Muscle of back (tissue), 13 donors: ENCODE results near the gene COCH. TPM values are rescaled to one million over a fixed set of nuclear protein-coding genes. Genes with fewer than 3 reads are reported as not detected.

Experiments
- DNase-seq, 3 donors: peaks; one replicate each; pipeline versions ENCODE4 v3.0.0 to v3.0.0-alpha.2; 2013
- long read RNA-seq, 9 donors: transcript quantifications; one replicate each; lab custom pipeline, GENCODE V29; 2026
- polyA plus RNA-seq, 10 donors: library from polyadenylated mRNA; unstranded; fragments of 120-200 nt; gene quantifications; one replicate each; pipeline ENCODE4 v1.2.1, GENCODE V29; 2013; ENCODE audit not compliant: insufficient read length in 10 of 10

Gene COCH
- polyA plus RNA-seq = 1 to 10 TPM; 5.2 to 8.3 (median 7.1) TPM
- long read RNA-seq, donor 1, partial matches to known transcripts = 0 of 2 reads
- long read RNA-seq, donor 1, other reads (novel, unspliced or antisense) = 0 of 2 reads
- long read RNA-seq, donor 2, partial matches to known transcripts = 0 of 1 reads
- long read RNA-seq, donor 2, other reads (novel, unspliced or antisense) = 0 of 1 reads
- long read RNA-seq, donor 3 = 0 reads
- long read RNA-seq, donor 4, partial matches to known transcripts = 5 of 6 reads
- long read RNA-seq, donor 4, other reads (novel, unspliced or antisense) = 0 of 6 reads
- long read RNA-seq, donor 5, partial matches to known transcripts = 21 of 22 reads
- long read RNA-seq, donor 5, other reads (novel, unspliced or antisense) = 0 of 22 reads
- long read RNA-seq, donor 6, partial matches to known transcripts = 0 of 2 reads
- long read RNA-seq, donor 6, other reads (novel, unspliced or antisense) = 0 of 2 reads
- long read RNA-seq, donor 7 = 0 reads
- long read RNA-seq, donor 8, partial matches to known transcripts = 6 of 7 reads
- long read RNA-seq, donor 8, other reads (novel, unspliced or antisense) = 0 of 7 reads
- long read RNA-seq, donor 9 = 0 reads

GRCh38 chr14:30874120-30874998 is at the start of gene COCH:
COCH (plus strand) TSS chr14:30874559; CDS start chr14:30874939, 380 bp downstream.
- peak; percentile 14 to 74 (median 54) for DNase-seq

- no peak for DNase-seq
These were observed 48.3 kb upstream of the COCH start for GRCh38 chr14:30826070-30826469.

GRCh38 chr14:30829853-30830252 is 44.5 kb upstream of the COCH start:
- no peak for DNase-seq

DNA sequence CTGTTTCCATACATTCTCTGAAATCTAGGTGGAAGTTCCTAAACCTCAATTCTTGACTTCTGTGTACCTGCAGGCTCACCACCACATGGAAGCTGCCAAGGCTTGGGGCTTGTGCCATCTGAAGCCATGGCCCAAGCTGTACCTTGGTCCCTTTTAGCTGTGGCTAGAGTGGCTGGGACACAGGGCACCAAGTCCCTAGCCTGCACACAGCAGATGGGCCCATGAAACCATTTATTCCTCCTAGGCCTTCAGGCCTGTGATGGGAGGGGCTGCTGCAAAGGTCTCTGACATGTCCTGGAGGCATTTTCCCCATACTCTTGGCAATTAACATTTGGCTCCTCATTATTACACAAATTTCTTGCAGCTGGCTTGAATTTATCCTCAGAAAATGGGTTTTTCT is 40.0 kb upstream of the COCH start:
- no peak for DNase-seq

GRCh38 chr14:30838351-30838750 is 36.0 kb upstream of the COCH start:
- no peak for DNase-seq

GRCh38 chr14:30840086-30840779 is 34.1 kb upstream of the COCH start:
- DNase-seq = no peak

DNA sequence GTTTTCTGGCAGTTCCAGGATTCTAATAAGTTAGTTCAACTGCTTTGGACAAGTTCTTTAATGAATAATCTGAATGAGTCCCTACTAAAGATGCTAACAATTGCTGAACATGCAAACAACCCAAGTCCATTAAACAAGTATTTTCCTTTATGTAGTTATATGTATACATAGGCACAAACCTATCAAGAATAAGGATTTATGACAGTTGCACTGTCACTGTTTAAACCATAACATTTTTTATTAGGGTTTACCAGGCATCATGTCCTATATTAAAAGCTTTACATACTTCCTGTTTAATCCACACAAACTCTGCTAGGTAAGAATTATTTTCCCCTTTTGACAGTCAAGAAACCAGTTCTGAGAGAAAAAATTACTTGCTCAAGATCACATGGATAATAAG is 31.9 kb upstream of the COCH start:
- no peak for DNase-seq

- DNase-seq = no peak
These were observed 25.7 kb upstream of the COCH start for GRCh38 chr14:30848449-30849240.

GRCh38 chr14:30849354-30849753 is 25.0 kb upstream of the COCH start:
- no peak for DNase-seq

DNA sequence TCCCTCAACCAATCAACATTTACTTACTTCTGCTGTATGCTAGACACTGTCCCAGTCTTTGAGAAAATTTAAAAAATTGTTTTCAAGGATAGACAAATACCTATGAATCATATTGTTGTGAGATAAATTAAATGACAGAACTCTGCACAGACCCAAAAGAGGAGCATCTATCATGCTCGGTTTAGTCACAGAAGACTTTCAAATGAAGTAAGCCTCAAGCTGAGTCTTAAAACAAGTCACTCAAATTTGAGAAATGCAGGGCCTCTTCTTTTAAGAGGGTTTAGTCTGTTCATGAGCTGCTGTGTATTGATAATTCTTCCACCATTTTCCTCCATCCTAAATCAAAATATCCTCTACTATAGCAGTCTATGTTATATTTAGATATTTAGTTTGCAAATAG is 24.4 kb upstream of the COCH start:
- no peak for DNase-seq

- peak in 2 of 3 donors; percentile 14 to 61 for DNase-seq
These were observed 20.4 kb upstream of the COCH start for GRCh38 chr14:30853946-30854345.

DNA sequence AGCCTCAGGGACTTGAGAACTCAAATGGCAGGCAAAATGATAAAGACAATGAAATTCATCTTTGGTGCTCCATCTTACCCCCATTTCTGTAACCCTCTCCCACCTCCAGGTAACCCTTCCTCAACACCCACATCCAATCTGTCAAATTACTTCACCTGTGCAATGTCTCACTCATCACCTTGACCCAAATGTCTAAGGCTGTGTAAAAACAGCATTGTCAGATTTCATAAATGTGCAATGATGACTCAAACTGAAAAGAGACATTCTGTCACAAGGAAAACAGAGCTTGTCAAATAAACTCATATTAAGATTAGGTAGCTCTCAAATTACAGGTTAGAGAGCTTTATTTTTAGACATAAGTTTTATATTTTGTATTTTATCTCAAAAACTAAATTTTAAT is 19.9 kb upstream of the COCH start:
- DNase-seq = no peak

DNA sequence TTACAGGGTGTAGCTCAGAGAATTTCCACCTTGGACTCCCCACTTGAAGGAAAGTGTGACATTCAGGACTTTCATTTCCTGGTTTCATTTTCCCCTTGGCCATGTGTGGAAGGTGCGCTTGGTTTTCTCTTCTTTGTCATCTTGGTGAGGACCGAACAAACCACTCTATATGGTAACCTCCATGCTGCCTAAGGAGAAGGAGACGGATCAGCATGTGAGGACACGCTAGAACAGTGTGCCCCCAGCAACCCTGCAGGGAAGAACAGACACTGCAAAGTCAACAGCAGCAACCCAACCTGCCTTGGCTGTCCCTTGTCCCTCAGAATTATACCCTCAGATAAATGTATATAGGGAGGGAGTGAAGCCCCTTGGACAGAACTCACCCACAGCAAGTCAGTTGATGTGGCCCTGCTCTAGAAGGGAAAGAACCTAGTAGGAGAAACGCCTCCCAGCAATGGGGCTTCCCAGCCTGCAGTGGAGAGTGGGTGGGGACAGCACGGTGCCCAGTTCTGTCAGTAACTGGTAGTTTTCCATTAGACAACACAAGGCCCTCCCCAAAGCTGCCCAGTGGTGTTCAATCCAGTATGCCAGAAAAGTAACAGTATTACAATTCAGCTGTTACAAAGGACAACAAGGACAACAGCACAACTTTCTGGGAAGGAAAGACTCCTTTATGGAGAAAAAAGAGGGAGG is 18.9 kb upstream of the COCH start:
- no peak for DNase-seq

GRCh38 chr14:30861200-30861599 is 13.2 kb upstream of the COCH start:
- DNase-seq = no peak

DNA sequence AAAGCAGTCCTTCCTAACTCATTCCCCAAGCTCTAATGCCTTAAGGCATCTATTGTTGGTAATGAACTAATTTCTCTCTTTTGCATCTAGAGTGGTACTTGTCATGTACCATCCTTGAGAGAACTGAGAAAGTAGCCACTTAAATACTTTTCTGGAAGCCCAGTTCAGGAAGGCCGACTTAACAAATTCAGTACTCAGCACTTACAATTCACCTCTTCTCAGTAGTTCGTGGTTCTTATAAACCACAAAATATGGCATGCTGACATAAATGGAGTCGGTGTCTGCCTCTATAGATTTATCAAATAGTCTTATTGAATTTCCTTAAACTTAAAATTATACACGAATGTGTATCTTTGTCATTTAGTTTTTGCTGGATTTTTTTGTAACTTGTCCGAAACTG is 9.4 kb upstream of the COCH start:
- no peak for DNase-seq

- no peak for DNase-seq
These were observed 5.6 kb upstream of the COCH start for GRCh38 chr14:30868736-30869135.

GRCh38 chr14:30869551-30870155 is 4.7 kb upstream of the COCH start:
- DNase-seq = peak; percentile 6 to 23 (median 14)

DNA sequence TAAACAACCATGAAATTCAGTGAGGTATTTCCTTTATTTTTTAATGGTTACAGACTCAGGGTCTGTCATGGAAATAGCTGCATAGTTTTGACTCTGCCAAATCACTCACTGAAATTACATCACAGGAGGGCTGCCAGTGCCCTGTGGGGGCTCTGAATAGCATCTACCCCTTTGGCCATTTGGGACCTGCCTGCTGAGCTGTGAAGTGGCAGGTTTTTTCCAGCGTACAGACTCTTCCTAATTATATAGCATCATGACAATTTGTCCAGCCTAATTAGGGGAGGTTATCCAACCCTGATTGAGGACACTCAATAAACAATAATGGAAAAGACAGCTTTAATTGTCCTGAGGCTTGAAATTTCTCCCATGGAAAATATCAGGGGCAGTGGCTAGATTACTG is 1.8 kb upstream of the COCH start:
- no peak for DNase-seq

GRCh38 chr14:30873308-30874119 is 845 bp upstream of the COCH start:
- no peak for DNase-seq
